Nephron progenitor cell (in vitro differentiated cells): Measurements from ENCODE around the gene ADRA2C.

ENCODE experiments used
- DNase-seq: peaks from one replicate; pipeline ENCODE4 v3.0.0; 2021
- H3K27ac Mint-ChIP-seq: 2 replicates; pipeline ENCODE4 v1.8.0; 2021; ENCODE audit warnings: mild to moderate bottlenecking, moderate library complexity, mixed read lengths
- H3K27me3 Mint-ChIP-seq: 2 replicates; pipeline ENCODE4 v1.8.0; 2021; ENCODE audit warnings: mild to moderate bottlenecking, low read depth, mixed read lengths; ENCODE audit not compliant: poor library complexity
- H3K36me3 Mint-ChIP-seq: 2 replicates; pipeline ENCODE4 v1.8.0; 2021; ENCODE audit warnings: low read depth, mixed read lengths
- H3K4me1 Mint-ChIP-seq: 2 replicates; pipeline ENCODE4 v1.8.0; 2021; ENCODE audit warnings: mixed read lengths
- H3K4me3 Mint-ChIP-seq: 2 replicates; pipeline ENCODE4 v1.8.0; 2021; ENCODE audit warnings: mild to moderate bottlenecking, moderate library complexity, mixed read lengths
- H3K9me3 Mint-ChIP-seq: 2 replicates; pipeline ENCODE4 v1.8.0; 2021; ENCODE audit warnings: mild to moderate bottlenecking, moderate library complexity, mixed read lengths
- TF ChIP-seq, protein P1 (sequence below): fragments of 200-600 bp; sonication (generic); IDR thresholded peaks from 2 replicates; pipeline ENCODE4 v1.5.0; 2021; ENCODE audit warnings: antibody characterized with exemption

The ADRA2C gene

DNA sequence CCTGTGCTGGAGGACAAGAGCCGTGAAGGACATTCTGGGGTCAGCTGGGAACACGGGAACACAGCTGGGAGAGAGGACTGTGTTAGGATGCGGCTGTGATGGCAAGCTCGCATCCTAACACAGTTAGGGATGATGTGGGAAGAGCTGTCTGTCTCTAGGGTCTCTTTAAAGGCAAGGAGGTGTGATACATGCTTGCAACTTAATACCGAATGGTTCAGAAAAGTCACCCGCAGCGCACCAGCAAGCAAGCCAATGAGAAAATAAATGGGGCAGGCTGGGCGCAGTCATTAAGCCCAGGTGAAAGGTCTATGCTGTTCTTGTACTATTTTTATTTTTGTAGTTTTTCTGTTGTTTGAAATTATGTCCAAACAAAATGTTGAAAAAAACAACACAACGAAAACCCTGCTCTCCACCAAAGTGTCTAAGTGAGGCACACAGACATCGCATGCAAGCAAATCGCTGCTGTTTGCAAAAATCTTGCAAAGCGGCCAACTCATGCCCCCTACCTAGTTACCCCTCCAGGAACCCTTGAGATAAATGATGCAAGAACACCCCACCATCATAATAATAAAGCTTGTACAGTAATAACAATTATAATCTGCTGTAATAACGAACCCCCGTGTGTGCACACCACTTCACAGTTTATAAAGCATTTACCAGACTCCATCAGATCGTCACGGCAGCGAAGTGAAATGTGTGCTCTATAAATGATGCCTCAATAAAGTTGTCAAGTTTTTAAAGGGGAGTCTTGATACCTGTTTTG lies 17.9 kb upstream of the ADRA2C start:
- H3K36me3 Mint-ChIP-seq: no peaks in the 10 kb centered on the region
- peak overlapping the region; percentile 73 for H3K27ac Mint-ChIP-seq
- TF ChIP-seq, protein P1, sequence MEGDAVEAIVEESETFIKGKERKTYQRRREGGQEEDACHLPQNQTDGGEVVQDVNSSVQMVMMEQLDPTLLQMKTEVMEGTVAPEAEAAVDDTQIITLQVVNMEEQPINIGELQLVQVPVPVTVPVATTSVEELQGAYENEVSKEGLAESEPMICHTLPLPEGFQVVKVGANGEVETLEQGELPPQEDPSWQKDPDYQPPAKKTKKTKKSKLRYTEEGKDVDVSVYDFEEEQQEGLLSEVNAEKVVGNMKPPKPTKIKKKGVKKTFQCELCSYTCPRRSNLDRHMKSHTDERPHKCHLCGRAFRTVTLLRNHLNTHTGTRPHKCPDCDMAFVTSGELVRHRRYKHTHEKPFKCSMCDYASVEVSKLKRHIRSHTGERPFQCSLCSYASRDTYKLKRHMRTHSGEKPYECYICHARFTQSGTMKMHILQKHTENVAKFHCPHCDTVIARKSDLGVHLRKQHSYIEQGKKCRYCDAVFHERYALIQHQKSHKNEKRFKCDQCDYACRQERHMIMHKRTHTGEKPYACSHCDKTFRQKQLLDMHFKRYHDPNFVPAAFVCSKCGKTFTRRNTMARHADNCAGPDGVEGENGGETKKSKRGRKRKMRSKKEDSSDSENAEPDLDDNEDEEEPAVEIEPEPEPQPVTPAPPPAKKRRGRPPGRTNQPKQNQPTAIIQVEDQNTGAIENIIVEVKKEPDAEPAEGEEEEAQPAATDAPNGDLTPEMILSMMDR: no peak
- H3K9me3 Mint-ChIP-seq: no peaks in the 10 kb centered on the region
- peaks cover 67% of the 10 kb centered on the region for H3K27me3 Mint-ChIP-seq
- H3K4me1 Mint-ChIP-seq: peaks cover 49% of the 10 kb centered on the region
- H3K4me3 Mint-ChIP-seq: no peak overlapping the region
- no peak for DNase-seq

DNA sequence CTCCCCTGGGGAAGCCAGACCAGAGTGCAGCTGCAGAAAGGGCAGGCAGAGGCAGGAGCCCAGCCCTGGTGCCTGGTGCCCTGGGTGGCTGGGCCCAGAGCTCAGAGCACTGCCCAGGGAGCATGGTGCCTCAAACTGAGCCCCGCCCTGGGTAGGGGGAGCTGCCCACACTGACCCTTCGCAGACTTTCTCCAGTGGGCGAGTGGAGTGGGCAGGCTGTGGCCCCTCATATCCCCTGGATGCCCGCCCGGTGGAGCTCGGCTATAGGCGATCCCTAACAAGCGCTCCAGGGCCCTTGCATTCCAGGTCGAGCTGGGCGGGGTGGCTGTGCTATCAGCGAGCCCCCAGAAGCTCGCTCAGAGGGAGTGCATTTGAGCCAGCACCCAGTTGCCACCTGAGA lies 17.1 kb upstream of the ADRA2C start:
- Mint-ChIP-seq H3K36me3 (no peaks in the 10 kb centered on the region), H3K27me3 (peaks cover 63% of the 10 kb centered on the region), H3K4me3 (no peak overlapping the region), H3K27ac (no peak overlapping the region), H3K9me3 (peaks cover under 1% of the 10 kb centered on the region), H3K4me1 (peaks cover 46% of the 10 kb centered on the region)
- TF ChIP-seq, protein P1: no peak
- no peak for DNase-seq

DNA sequence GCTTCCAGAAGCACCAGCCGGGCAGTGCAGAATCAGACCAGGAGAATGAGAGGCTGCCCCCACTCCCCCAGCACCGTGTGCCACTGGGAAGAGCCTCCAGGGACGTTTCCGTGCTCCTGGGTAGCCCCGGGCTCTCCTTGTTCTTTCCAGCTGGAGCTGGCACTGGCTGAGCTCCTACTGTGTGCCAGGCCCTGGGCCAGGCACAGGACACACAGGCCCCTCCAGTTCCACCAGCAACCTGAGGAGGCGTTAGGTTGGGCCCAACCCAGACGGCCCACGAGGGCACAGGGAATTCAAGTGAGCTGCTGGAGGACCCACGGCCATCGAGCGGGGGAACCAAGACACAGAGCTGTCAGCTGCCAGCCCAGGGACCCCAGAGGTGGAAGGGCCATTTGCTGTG lies 15.9 kb upstream of the ADRA2C start:
- H3K9me3 Mint-ChIP-seq: peaks cover 9% of the 10 kb centered on the region
- no peak overlapping the region for H3K27ac Mint-ChIP-seq
- no peak for DNase-seq
- TF ChIP-seq, protein P1: no peak
- no peak overlapping the region for H3K4me3 Mint-ChIP-seq
- H3K36me3 Mint-ChIP-seq: no peaks in the 10 kb centered on the region
- peaks cover 34% of the 10 kb centered on the region for H3K4me1 Mint-ChIP-seq
- H3K27me3 Mint-ChIP-seq: peaks cover 64% of the 10 kb centered on the region

DNA sequence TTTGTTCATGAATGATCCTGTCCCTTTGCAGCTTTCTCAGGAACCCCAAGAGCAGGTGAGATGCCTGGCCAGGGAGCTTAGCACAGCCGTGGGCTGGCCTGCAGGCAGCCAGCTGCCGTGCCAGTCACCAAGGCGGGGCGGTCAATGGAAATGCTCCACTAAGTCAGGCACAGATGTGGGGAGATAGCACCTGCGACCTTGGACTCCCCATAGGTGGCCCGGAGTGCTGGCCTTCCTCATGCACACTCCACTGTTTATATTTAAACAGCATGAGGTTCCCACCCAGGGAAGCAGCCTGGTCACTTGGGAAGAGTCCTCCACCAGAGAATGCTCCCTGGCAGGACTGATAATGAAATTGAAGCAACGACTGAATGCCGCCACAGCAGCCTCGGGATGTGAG lies 14.2 kb upstream of the ADRA2C start:
- Mint-ChIP-seq H3K4me3 (no peak overlapping the region), H3K4me1 (peaks cover 23% of the 10 kb centered on the region), H3K9me3 (peaks cover 21% of the 10 kb centered on the region), H3K36me3 (no peaks in the 10 kb centered on the region), H3K27ac (no peak overlapping the region), H3K27me3 (peaks cover 56% of the 10 kb centered on the region)
- no peak for DNase-seq
- TF ChIP-seq, protein P1: no peak

DNA sequence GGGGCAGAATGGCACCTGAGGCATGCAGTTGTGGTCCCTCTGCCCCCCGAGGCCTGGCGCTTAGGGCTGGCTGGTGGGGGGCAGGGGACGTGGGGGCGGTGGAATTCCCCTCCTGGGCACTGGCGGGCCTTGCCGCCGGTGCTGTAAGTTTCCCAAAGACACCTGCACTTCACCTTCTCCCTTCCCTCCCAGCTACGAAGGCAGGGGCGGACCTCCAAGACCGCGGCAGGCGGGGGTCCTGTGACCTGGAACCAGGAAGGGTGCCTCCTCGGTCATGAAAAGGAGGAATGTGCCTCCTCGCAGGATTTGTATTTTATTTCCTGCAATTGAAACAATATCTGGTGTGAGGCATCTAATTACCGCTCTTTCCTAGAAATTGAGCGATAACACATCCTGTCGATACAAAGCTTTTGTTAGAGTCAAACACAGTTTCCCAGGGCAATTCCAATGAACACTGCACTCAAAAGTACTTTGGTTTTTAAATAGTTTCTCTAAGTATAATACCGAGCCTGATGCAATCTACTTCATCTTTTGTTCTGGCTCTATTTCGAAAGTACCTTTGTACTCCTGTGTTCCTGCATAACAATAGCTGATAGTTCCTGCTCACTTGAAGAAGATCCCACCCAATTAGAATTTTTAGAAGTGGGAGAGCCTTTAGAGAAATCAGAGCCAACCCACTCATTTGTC lies 12.3 kb upstream of the ADRA2C start:
- no peak overlapping the region for H3K27ac Mint-ChIP-seq
- peaks cover 21% of the 10 kb centered on the region for H3K9me3 Mint-ChIP-seq
- no peaks in the 10 kb centered on the region for H3K36me3 Mint-ChIP-seq
- peaks cover 46% of the 10 kb centered on the region for H3K27me3 Mint-ChIP-seq
- TF ChIP-seq, protein P1: no peak
- no peak overlapping the region for H3K4me3 Mint-ChIP-seq
- H3K4me1 Mint-ChIP-seq: peaks cover 5% of the 10 kb centered on the region
- DNase-seq: no peak
